Transverse colon (tissue), 4 donors: ENCODE results near the gene DDIT3.

ENCODE experiments used
- POLR2A ChIP-seq: fragments of 450-650 bp; IDR thresholded peaks from one replicate; pipeline ENCODE4 v1.6.1; 2016; ENCODE audit warnings: antibody characterized with exemption, mild to moderate bottlenecking, moderate library complexity
- POLR2AphosphoS5 ChIP-seq, 3 donors: sonication (generic); formaldehyde crosslinking; IDR thresholded peaks; one replicate each; pipeline ENCODE4 v1.6.1; 2016; ENCODE audit warnings: antibody characterized with exemption in 3 of 3
- TF ChIP-seq, protein P1 (sequence below), 5 experiments: fragments of 200-600 bp in 3 of 5; fragments of 450-650 bp in 2 of 5; sonication (generic) in 3 of 5; IDR thresholded peaks; 1 replicate in 2 of 5; 2 replicates in 3 of 5; pipeline ENCODE4 v1.5.1; 2016 to 2017; ENCODE audit warnings: antibody characterized with exemption in 5 of 5, inconsistent platforms in 3 of 5, mild to moderate bottlenecking in 2 of 5, moderate library complexity in 1 of 5

DNA sequence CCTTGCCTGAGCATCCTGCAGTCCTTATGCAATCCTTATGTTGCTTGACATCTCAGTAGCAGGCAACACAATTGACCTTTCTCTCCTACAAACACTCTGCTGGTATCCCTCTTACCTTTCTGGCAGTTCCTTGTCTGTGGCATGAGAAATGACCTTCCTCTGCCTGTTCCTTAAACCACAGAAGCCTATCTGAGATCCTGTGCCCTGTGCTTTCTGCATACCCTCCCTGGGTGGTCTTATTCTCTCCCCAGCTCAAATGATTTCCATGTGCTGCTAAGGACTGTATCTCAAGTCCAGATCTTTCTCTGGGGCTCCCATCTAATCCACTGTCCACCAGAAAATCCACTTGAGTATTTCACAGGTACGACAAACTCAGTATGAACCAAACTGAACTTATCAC is 38.6 kb downstream of the DDIT3 start:
- TF ChIP-seq, protein P1, sequence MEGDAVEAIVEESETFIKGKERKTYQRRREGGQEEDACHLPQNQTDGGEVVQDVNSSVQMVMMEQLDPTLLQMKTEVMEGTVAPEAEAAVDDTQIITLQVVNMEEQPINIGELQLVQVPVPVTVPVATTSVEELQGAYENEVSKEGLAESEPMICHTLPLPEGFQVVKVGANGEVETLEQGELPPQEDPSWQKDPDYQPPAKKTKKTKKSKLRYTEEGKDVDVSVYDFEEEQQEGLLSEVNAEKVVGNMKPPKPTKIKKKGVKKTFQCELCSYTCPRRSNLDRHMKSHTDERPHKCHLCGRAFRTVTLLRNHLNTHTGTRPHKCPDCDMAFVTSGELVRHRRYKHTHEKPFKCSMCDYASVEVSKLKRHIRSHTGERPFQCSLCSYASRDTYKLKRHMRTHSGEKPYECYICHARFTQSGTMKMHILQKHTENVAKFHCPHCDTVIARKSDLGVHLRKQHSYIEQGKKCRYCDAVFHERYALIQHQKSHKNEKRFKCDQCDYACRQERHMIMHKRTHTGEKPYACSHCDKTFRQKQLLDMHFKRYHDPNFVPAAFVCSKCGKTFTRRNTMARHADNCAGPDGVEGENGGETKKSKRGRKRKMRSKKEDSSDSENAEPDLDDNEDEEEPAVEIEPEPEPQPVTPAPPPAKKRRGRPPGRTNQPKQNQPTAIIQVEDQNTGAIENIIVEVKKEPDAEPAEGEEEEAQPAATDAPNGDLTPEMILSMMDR (IDR thresholded peaks at IDR 0.05), result no peak
- no peak for TF ChIP-seq POLR2AphosphoS5 (IDR thresholded peaks at IDR 0.05)
- no peak for TF ChIP-seq POLR2A
